Activated naive CD4-positive, alpha-beta T cell treated with anti-CD3 and anti-CD28 coated beads, Interleukin-2, amount 50 U/mL, for 16 hours (primary cell): Measurements from ENCODE around the gene ZNF804A.
"Not testable (repeated sequence)": the region's sequence is repeated elsewhere in the genome, so short reads cannot be mapped to it uniquely, and the experiment has no call there.

Source experiments
- DNase-seq: peaks from one replicate; pipeline ENCODE4 v3.0.0-alpha.2; 2020

Gene ZNF804A

GRCh38 chr2:184835398-184835715 lies 237.0 kb downstream of the ZNF804A start:
- no peak for DNase-seq

GRCh38 chr2:184847331-184847730 lies 249.0 kb downstream of the ZNF804A start:
- DNase-seq: no peak

GRCh38 chr2:184849516-184849915 lies 251.2 kb downstream of the ZNF804A start:
- DNase-seq: no peak

- DNase-seq: no peak
Observed at GRCh38 chr2:184851576-184851975, 253.2 kb downstream of the ZNF804A start.

GRCh38 chr2:184859187-184859586 lies 260.9 kb downstream of the ZNF804A start:
- no peak for DNase-seq

GRCh38 chr2:184860744-184861143 lies 262.4 kb downstream of the ZNF804A start:
- DNase-seq: no peak

GRCh38 chr2:184875212-184875611 lies 276.9 kb downstream of the ZNF804A start:
- DNase-seq: no peak

GRCh38 chr2:184875911-184876310 lies 277.6 kb downstream of the ZNF804A start:
- DNase-seq: no peak

- DNase-seq: no peak
Observed at GRCh38 chr2:184877909-184878308, 279.6 kb downstream of the ZNF804A start.

GRCh38 chr2:184879671-184880070 lies 281.3 kb downstream of the ZNF804A start:
- no peak for DNase-seq

- not testable (repeated sequence) for DNase-seq
Observed at GRCh38 chr2:184886585-184886984, 288.3 kb downstream of the ZNF804A start.

GRCh38 chr2:184890311-184890710 lies 292.0 kb downstream of the ZNF804A start:
- DNase-seq: no peak

- no peak for DNase-seq
Observed at GRCh38 chr2:184904991-184905390, 306.7 kb downstream of the ZNF804A start.

- no peak for DNase-seq
Observed at GRCh38 chr2:184906160-184906559, 307.8 kb downstream of the ZNF804A start.

- no peak for DNase-seq
Observed at GRCh38 chr2:184906709-184907108, 308.4 kb downstream of the ZNF804A start.

GRCh38 chr2:184908966-184909365 lies 310.6 kb downstream of the ZNF804A start:
- no peak for DNase-seq

- DNase-seq: no peak
Observed at GRCh38 chr2:184920451-184920965, 322.2 kb downstream of the ZNF804A start.

- no peak for DNase-seq
Observed at GRCh38 chr2:184921676-184922075, 323.3 kb downstream of the ZNF804A start.

- DNase-seq: no peak
Observed at GRCh38 chr2:184923751-184924150, 325.4 kb downstream of the ZNF804A start.

GRCh38 chr2:184927040-184927439 lies 328.7 kb downstream of the ZNF804A start:
- no peak for DNase-seq

GRCh38 chr2:184936761-184937160 lies 338.4 kb downstream of the ZNF804A start:
- no peak for DNase-seq

- DNase-seq: no peak
Observed at GRCh38 chr2:184938221-184938985, 340.1 kb downstream of the ZNF804A start.

GRCh38 chr2:184945326-184945725 lies 347.0 kb downstream of the ZNF804A start:
- DNase-seq: no peak

GRCh38 chr2:184945824-184946223 lies 347.5 kb downstream of the ZNF804A start:
- DNase-seq: no peak

GRCh38 chr2:184956856-184957255 lies 358.5 kb downstream of the ZNF804A start:
- no peak for DNase-seq
